Caco-2 (cell line): ENCODE measurements around the gene CAMKMT. TPM values are rescaled to one million over a fixed set of nuclear protein-coding genes. Genes with fewer than 3 reads are reported as not detected.

Source experiments
- BruUV-seq: library from RNA; stranded (reverse); fragments of 400-500 nt; replicated peaks from 2 replicates; lab custom pipeline; 2021; lab: Mats Ljungman, UMichigan
- CTCF ChIA-PET: fragments of 300-600 bp; sonication (Branson Sonifier 250); formaldehyde crosslinking; loops from one replicate; lab custom pipeline; 2022; ENCODE audit warnings: antibody characterized with exemption; lab: Charles Lee
- POLR2A ChIA-PET: fragments of 300-600 bp; sonication (Branson Sonifier 250); formaldehyde crosslinking; loops from one replicate; lab custom pipeline; 2022; ENCODE audit warnings: antibody characterized with exemption; lab: Charles Lee
- DNase-seq, 2 experiments: peaks; one replicate each; pipeline versions ENCODE4 v3.0.0 to v3.0.0-alpha.2; 2020 to 2022
- H3K27me3 ChIP-seq: replicated peaks from 2 replicates; pipeline ENCODE4 v1.6.0; 2011; ENCODE audit warnings: low read length; ENCODE audit not compliant: control insufficient read depth, insufficient read depth
- H3K36me3 ChIP-seq: 2 replicates; pipeline ENCODE4 v1.5.1; 2011; ENCODE audit warnings: low read length; ENCODE audit not compliant: control insufficient read depth, insufficient read depth
- H3K4me1 ChIP-seq: fragments of 250-450 bp; sonication (Bioruptor Pico); 2 replicates; pipeline ENCODE4 v1.5.1; 2020; ENCODE audit warnings: mild to moderate bottlenecking
- H3K4me3 ChIP-seq: 2 replicates; pipeline ENCODE4 v1.5.1; 2011; ENCODE audit warnings: low read depth, mild to moderate bottlenecking, control low read depth, low read length
- H3K9me3 ChIP-seq: fragments of 250-450 bp; sonication (Bioruptor Pico); 2 replicates; pipeline ENCODE4 v1.5.1; 2020; ENCODE audit warnings: mild to moderate bottlenecking, moderate library complexity
- H3K27ac Mint-ChIP-seq: one replicate; pipeline ENCODE4 v1.8.0; 2022; ENCODE audit warnings: mixed read lengths; ENCODE audit not compliant: unreplicated experiment
- H3K27me3 Mint-ChIP-seq: one replicate; pipeline ENCODE4 v1.8.0; 2022; ENCODE audit warnings: mixed read lengths; ENCODE audit not compliant: insufficient read depth, unreplicated experiment
- H3K36me3 Mint-ChIP-seq: one replicate; pipeline ENCODE4 v1.8.0; 2022; ENCODE audit warnings: mild to moderate bottlenecking, mixed read lengths; ENCODE audit not compliant: insufficient read depth, unreplicated experiment
- H3K4me1 Mint-ChIP-seq: one replicate; pipeline ENCODE4 v1.8.0; 2022; ENCODE audit warnings: low read depth, mixed read lengths; ENCODE audit not compliant: unreplicated experiment
- H3K4me3 Mint-ChIP-seq: one replicate; pipeline ENCODE4 v1.8.0; 2022; ENCODE audit warnings: mild to moderate bottlenecking, moderate library complexity, mixed read lengths; ENCODE audit not compliant: unreplicated experiment
- H3K9me3 Mint-ChIP-seq: one replicate; pipeline ENCODE4 v1.8.0; 2022; ENCODE audit warnings: mixed read lengths; ENCODE audit not compliant: unreplicated experiment
- intact Hi-C: fragments of 100-400 bp; cut with micrococcal nuclease; formaldehyde crosslinking; loops from one replicate; pipeline ENCODE4 v1.10.0; 2022; ENCODE audit not compliant: unreplicated experiment
- total RNA-seq: library from RNA; stranded (reverse); gene quantifications from 2 replicates; pipeline ENCODE4 v1.2.3, GENCODE V29; 2022
- TF ChIP-seq, protein P1 (sequence below), 2 experiments: fragments of 200-600 bp in 1 of 2; IDR thresholded peaks; 1 replicate in 1 of 2; 2 replicates in 1 of 2; pipeline versions ENCODE4 v1.5.1 to v1.8.0; 2011 to 2022; ENCODE audit warnings: antibody characterized with exemption in 1 of 2, control low read depth in 1 of 2, inconsistent platforms in 1 of 2, low read depth in 1 of 2, low read length in 1 of 2, mild to moderate bottlenecking in 1 of 2, moderate library complexity in 1 of 2; ENCODE audit not compliant: insufficient read depth in 1 of 2, severe bottlenecking in 1 of 2, unreplicated experiment in 1 of 2

CAMKMT gene
- total RNA-seq, 1 experiment from 2014 or later, result 25.2 TPM

DNA sequence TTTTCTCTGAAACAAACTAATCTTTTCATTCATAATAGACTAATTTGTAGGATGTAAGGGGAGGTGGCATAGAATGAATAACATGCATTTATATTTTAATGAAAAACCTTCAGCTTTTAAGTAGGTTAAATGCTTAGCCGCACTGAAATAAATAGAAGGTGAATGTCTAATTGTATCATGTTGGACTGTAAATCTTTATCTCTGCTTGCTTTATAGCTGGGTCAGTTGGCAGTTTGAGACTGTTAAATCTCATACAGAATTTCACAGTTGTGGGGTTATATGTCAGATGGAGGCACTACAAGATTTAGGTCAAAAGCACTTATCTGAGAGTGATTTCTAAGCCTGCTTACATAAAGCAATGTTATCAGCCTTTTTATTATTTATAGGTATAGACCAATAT lies 405.0 kb downstream of the CAMKMT start:
- ChIA-PET CTCF (no interaction called here), POLR2A (no interaction called here)
- Mint-ChIP-seq H3K4me3 (no peak overlapping the region), H3K27me3 (no peaks in the 10 kb centered on the region), H3K36me3 (no peaks in the 10 kb centered on the region), H3K27ac (no peak overlapping the region), H3K4me1 (peaks cover 13% of the 10 kb centered on the region), H3K9me3 (no peaks in the 10 kb centered on the region)
- H3K4me3 ChIP-seq, result no peak overlapping the region
- no TSS peak for BruUV-seq
- TF ChIP-seq, protein P1, sequence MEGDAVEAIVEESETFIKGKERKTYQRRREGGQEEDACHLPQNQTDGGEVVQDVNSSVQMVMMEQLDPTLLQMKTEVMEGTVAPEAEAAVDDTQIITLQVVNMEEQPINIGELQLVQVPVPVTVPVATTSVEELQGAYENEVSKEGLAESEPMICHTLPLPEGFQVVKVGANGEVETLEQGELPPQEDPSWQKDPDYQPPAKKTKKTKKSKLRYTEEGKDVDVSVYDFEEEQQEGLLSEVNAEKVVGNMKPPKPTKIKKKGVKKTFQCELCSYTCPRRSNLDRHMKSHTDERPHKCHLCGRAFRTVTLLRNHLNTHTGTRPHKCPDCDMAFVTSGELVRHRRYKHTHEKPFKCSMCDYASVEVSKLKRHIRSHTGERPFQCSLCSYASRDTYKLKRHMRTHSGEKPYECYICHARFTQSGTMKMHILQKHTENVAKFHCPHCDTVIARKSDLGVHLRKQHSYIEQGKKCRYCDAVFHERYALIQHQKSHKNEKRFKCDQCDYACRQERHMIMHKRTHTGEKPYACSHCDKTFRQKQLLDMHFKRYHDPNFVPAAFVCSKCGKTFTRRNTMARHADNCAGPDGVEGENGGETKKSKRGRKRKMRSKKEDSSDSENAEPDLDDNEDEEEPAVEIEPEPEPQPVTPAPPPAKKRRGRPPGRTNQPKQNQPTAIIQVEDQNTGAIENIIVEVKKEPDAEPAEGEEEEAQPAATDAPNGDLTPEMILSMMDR (IDR thresholded peaks at IDR 0.05; ENCODE audit: insufficient read depth in 1 of 2, low read depth in 1 of 2, low read length in 1 of 2, severe bottlenecking in 1 of 2, unreplicated experiment in 1 of 2), result no peak
- no peaks in the 10 kb centered on the region; the same call in 1 of the 2 replicates for H3K36me3 ChIP-seq
- H3K4me1 ChIP-seq, result peaks cover 6% of the 10 kb centered on the region
- no peaks in the 10 kb centered on the region for H3K9me3 ChIP-seq
- DNase-seq, result no peak
- intact Hi-C loops, result no loop called here
- no peaks in the 10 kb centered on the region for H3K27me3 ChIP-seq

DNA sequence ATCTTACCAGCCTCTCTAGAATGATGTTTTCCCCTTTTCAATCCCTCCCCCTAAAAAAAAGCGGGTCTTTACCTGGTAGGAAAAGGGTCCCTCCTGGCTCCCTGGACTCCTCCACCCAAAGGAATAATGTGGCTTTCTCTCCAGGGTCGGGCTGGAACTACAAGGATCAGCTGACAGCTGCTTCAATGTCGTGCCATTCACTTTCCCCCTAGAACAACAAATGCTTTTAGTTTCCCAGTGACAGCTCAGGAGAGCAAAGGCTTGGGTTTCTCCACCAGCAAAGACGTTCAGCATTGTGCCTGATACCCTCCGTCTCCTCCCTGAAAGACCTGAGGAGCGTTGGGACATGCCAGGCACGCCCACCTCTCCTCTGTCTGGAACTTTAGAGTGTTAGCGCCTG lies 405.9 kb downstream of the CAMKMT start:
- Histone ChIP-seq H3K4me1 (peaks cover 8% of the 10 kb centered on the region), H3K36me3 (no peaks in the 10 kb centered on the region; the same call in 1 of the 2 replicates), H3K9me3 (no peaks in the 10 kb centered on the region), H3K27me3 (no peaks in the 10 kb centered on the region), H3K4me3 (no peak overlapping the region)
- ChIA-PET CTCF (no interaction called here), POLR2A (no interaction called here)
- Mint-ChIP-seq H3K4me1 (peaks cover 22% of the 10 kb centered on the region), H3K36me3 (no peaks in the 10 kb centered on the region), H3K27me3 (no peaks in the 10 kb centered on the region), H3K4me3 (no peak overlapping the region), H3K27ac (no peak overlapping the region), H3K9me3 (no peaks in the 10 kb centered on the region)
- DNase-seq, result no peak
- TF ChIP-seq, protein P1 (IDR thresholded peaks at IDR 0.05; ENCODE audit: insufficient read depth in 1 of 2, low read depth in 1 of 2, low read length in 1 of 2, severe bottlenecking in 1 of 2, unreplicated experiment in 1 of 2), result no peak
- intact Hi-C loops, result no loop called here
- BruUV-seq, result no TSS peak

DNA sequence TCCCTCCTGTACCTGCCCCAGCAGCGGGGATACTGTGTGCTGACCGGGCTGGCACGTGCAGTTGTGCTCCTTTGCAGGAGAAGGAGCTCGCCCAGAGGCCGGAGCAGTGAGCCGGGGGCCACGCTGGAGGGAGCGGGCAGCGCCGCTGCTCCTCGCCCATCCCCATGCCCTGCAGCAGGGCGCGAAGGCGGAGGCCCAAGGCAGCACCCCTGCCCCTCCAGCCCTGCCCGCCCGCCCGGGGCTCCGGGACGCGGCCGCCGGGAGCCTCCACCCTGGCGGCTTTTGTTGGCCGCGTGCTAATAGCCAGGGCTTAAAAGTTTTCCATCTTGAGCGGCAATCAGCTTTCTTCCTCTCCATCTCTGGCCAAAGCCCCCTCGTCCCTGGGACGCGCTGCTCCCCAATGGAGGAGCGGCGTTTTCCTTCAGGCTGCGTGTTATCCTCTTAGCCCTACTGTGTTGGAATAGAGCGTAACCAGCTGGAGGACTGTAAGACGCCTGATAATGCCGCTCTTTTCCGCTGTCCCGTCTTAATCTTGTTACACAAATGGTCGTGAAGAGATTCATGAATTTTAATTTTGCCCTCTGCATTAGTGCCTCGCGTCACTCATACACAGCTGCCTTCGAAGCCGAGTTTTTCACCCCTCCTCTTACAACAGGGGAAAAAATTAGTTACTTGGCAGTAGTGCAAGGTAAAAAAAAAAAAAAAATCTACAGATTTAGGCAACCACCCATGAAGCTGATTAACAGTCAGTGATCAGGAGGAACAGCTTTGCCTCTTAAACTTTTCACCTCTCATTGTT lies 406.9 kb downstream of the CAMKMT start:
- no peak overlapping the region for H3K27ac Mint-ChIP-seq
- POLR2A ChIA-PET, result no interaction called here

More for the DNA sequence above, 406.9 kb downstream of the CAMKMT start:
- no peak for DNase-seq
- Mint-ChIP-seq H3K27me3 (no peaks in the 10 kb centered on the region), H3K9me3 (no peaks in the 10 kb centered on the region), H3K4me1 (peaks cover 18% of the 10 kb centered on the region), H3K4me3 (no peak overlapping the region), H3K36me3 (no peaks in the 10 kb centered on the region)
- Histone ChIP-seq H3K36me3 (no peaks in the 10 kb centered on the region; the same call in 1 of the 2 replicates), H3K4me3 (no peak overlapping the region), H3K4me1 (peaks cover 8% of the 10 kb centered on the region), H3K27me3 (no peaks in the 10 kb centered on the region), H3K9me3 (no peaks in the 10 kb centered on the region)
- no TSS peak for BruUV-seq
- intact Hi-C loops, result no loop called here
- TF ChIP-seq, protein P1 (IDR thresholded peaks at IDR 0.05; ENCODE audit: insufficient read depth in 1 of 2, low read depth in 1 of 2, low read length in 1 of 2, severe bottlenecking in 1 of 2, unreplicated experiment in 1 of 2), result no peak
- CTCF ChIA-PET, result no interaction called here
